Activated B cell treated with CpG ODN at 0.5 μM for 24 hours (primary cell): ENCODE results near the gene ZBTB17. TPM values are rescaled to one million over a fixed set of nuclear protein-coding genes. Genes with fewer than 3 reads are reported as not detected.
A peak's percentile ranks its signal among the peaks of the same experiment; 100 is the strongest.

Experiments
- ATAC-seq: fragments of 200-7000 bp; cut with Tn5 transposase; one replicate; pipeline ENCODE4 v1.10.0; 2021; ENCODE audit warnings: low read depth, mild to moderate bottlenecking, moderate library complexity
- CTCF ChIA-PET: fragments of 350-600 bp; sonication (Branson Sonifier 250); formaldehyde crosslinking; loops from one replicate; lab custom pipeline; 2021; ENCODE audit warnings: antibody characterized with exemption; lab: Charles Lee
- POLR2A ChIA-PET: fragments of 350-600 bp; sonication (Branson Sonifier 250); formaldehyde crosslinking; loops from one replicate; lab custom pipeline; 2021; ENCODE audit warnings: antibody characterized with exemption; lab: Charles Lee
- DNase-seq: peaks from one replicate; pipeline ENCODE4 v3.0.0; 2022
- H3K27ac Mint-ChIP-seq: one replicate; pipeline ENCODE4 v1.8.0; 2020; ENCODE audit warnings: mixed read lengths
- H3K27me3 Mint-ChIP-seq: one replicate; pipeline ENCODE4 v1.8.0; 2021; ENCODE audit warnings: mixed read lengths
- H3K36me3 Mint-ChIP-seq: one replicate; pipeline ENCODE4 v1.8.0; 2021; ENCODE audit warnings: low read depth, mixed read lengths
- H3K4me1 Mint-ChIP-seq: one replicate; pipeline ENCODE4 v1.8.0; 2021; ENCODE audit warnings: mixed read lengths
- H3K4me3 Mint-ChIP-seq: one replicate; pipeline ENCODE4 v1.8.0; 2020; ENCODE audit warnings: mild to moderate bottlenecking, mixed read lengths
- H3K9me3 Mint-ChIP-seq: one replicate; pipeline ENCODE4 v1.8.0; 2020; ENCODE audit warnings: mixed read lengths
- intact Hi-C: fragments of 100-400 bp; cut with micrococcal nuclease; formaldehyde crosslinking; loops from one replicate; pipeline ENCODE4 v1.15.1; 2024
- total RNA-seq: library from RNA; stranded (reverse); gene quantifications from 2 replicates; pipeline ENCODE4 v1.2.3, GENCODE V29; 2022
- TF ChIP-seq, protein P1 (sequence below): fragments of 200-600 bp; IDR thresholded peaks from one replicate; pipeline ENCODE4 v1.8.0; 2022; ENCODE audit warnings: antibody characterized with exemption, mild to moderate bottlenecking

Gene ZBTB17
- total RNA-seq, 1 donor from 2014 or later = 121 TPM

DNA sequence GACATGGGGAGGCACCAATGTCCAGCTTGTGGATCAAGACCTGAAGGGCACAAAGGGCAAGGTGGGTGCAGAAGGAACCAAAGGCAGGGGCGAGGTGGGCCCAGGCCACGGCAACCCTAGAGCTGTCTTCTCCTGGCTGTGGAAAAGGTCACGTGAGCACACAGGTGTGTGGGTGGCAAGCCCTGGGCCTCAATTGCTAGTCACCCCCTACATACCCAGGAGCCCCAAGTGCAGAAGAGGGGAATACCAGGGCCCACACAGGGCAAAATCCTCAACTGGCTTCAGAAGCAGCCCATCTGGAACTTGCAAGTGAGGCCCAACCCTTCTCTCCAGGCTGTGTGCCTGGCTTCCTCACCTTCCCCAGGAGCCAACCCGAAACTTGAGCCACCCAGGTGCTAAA, 25.6 kb downstream of the ZBTB17 start:
- DNase-seq (no peak), ATAC-seq (no peak)
- H3K4me3 Mint-ChIP-seq = peak overlapping the region; percentile 44
- no peaks in the 10 kb centered on the region for H3K9me3 Mint-ChIP-seq
- CTCF ChIA-PET = interaction anchor here (1.5 to 4.6 kb wide), 4 partner anchors 12 to 135 kb away, joined by 3 to 22 read pairs (median 7); partner anchors contain the start of gene ZBTB17
- POLR2A ChIA-PET = interaction anchor here (0.6 to 8.3 kb wide), 9 partner anchors 9 to 106 kb away, joined by 3 to 94 read pairs (median 5); partner anchors contain the start of gene ZBTB17
- H3K36me3 Mint-ChIP-seq = peaks cover 63% of the 10 kb centered on the region
- intact Hi-C loops = loop anchor here (10.0 kb wide), 1 partner anchor 104 kb away; no protein-coding TSS in a partner anchor
- TF ChIP-seq, protein P1, sequence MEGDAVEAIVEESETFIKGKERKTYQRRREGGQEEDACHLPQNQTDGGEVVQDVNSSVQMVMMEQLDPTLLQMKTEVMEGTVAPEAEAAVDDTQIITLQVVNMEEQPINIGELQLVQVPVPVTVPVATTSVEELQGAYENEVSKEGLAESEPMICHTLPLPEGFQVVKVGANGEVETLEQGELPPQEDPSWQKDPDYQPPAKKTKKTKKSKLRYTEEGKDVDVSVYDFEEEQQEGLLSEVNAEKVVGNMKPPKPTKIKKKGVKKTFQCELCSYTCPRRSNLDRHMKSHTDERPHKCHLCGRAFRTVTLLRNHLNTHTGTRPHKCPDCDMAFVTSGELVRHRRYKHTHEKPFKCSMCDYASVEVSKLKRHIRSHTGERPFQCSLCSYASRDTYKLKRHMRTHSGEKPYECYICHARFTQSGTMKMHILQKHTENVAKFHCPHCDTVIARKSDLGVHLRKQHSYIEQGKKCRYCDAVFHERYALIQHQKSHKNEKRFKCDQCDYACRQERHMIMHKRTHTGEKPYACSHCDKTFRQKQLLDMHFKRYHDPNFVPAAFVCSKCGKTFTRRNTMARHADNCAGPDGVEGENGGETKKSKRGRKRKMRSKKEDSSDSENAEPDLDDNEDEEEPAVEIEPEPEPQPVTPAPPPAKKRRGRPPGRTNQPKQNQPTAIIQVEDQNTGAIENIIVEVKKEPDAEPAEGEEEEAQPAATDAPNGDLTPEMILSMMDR = no peak
- H3K27me3 Mint-ChIP-seq = no peaks in the 10 kb centered on the region
- peak overlapping the region; percentile 89 for H3K27ac Mint-ChIP-seq
- peaks cover 73% of the 10 kb centered on the region for H3K4me1 Mint-ChIP-seq

DNA sequence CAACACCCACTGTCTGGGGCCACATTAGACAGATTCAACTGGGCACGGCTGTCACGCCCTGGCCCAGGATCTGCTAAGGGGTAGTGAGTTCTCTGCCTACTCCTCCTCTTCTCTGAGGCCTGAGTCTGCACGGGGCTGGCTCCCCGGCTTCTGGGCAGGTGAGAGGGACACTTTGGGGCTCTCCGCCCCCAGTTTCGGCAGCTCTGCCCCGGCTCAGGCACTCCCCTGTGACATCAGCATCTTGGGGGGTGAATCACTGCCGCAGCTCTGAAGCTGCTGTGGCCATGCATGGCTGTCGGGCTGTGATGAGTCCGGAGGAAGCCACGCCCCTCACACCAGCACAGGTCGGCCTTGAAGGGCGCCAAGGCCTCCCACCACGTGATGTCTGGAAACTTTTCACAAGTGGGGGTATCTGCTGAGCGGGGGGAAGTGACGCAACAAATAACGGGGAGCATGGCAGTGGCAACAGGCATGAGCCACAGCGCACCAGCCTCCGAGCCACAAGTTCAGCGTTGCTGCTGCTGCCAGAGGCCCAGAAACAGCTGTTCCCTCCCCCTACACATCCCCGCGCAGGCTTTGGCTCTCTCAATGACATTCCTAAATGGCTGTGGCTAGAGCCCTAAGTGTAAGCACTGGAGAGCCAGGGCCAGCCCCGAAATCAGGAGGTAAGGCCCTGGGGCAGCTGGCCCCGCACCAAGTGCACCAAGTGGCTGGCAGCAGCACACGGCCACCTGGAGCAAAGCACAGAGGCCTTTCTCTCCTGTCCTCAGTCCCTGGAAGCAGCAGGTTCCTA, 26.3 kb downstream of the ZBTB17 start:
- CTCF ChIA-PET = interaction anchor here (0.8 to 4.6 kb wide), 3 partner anchors 15 to 134 kb away, joined by 3 to 22 read pairs (median 11); partner anchors contain the start of gene ZBTB17
- TF ChIP-seq, protein P1 = no peak
- intact Hi-C loops = loop anchor here (1.0 to 10.0 kb wide), 4 partner anchors 17 to 105 kb away; no protein-coding TSS in a partner anchor
- ATAC-seq (peak; percentile 82), DNase-seq (peak; percentile 62)
- peak overlapping the region; percentile 67 for H3K4me3 Mint-ChIP-seq
- H3K36me3 Mint-ChIP-seq = peaks cover 66% of the 10 kb centered on the region
- H3K27ac Mint-ChIP-seq = peak overlapping the region; percentile 89
- no peaks in the 10 kb centered on the region for H3K9me3 Mint-ChIP-seq
- no peaks in the 10 kb centered on the region for H3K27me3 Mint-ChIP-seq
- POLR2A ChIA-PET = interaction anchor here (0.6 to 8.3 kb wide), 15 partner anchors 9 to 420 kb away, joined by 3 to 94 read pairs (median 4); partner anchors contain the start of genes SPEN and ZBTB17
- H3K4me1 Mint-ChIP-seq = peaks cover 73% of the 10 kb centered on the region

DNA sequence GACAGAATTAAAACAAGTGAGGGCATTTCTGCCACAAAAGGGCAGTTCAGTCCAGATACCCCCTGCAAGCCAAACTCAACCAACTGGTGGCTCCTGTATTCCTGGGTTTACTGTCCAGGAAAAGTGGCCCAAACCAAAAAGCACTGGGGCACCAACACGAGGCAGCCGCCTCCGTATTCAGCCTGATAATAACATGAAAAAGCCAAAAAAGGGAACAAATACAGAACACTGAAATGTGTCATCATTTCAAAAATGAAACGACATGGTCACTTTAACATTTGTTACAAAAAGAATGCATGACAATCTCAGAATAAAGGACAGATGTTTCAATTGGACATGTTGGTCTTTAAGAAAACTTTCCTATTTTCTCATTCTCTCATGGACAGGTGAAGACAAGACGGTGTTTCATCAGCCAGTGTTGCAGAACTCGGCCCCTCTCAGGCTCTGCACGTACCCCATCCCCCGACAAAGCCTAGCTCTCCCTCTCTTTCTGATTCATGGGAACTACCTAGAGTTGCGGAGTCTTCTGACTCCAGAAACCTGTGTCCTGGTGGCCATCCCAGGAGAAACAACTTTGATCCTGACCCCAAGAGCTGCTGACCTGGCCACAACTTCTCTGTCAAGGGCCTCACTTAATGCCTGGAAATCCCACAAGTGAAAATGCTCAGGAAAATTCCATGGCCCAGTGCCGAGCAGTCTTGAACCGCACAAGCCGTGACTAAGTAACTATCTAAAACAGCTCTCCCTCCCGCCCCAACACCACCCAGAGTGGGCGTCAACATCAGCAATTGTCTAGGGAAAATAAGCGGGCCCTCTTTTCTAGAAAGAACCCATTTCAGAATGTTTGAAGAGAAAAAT, 27.1 kb downstream of the ZBTB17 start:
- peak; percentile 16 for ATAC-seq
- POLR2A ChIA-PET = interaction anchor here (0.5 to 8.3 kb wide), 13 partner anchors 10 to 421 kb away, joined by 3 to 94 read pairs (median 3); partner anchors contain the start of genes SPEN and ZBTB17
- CTCF ChIA-PET = interaction anchor here (0.8 to 4.6 kb wide), 3 partner anchors 16 to 134 kb away, joined by 3 to 22 read pairs (median 3); partner anchors contain the start of gene ZBTB17

DNA sequence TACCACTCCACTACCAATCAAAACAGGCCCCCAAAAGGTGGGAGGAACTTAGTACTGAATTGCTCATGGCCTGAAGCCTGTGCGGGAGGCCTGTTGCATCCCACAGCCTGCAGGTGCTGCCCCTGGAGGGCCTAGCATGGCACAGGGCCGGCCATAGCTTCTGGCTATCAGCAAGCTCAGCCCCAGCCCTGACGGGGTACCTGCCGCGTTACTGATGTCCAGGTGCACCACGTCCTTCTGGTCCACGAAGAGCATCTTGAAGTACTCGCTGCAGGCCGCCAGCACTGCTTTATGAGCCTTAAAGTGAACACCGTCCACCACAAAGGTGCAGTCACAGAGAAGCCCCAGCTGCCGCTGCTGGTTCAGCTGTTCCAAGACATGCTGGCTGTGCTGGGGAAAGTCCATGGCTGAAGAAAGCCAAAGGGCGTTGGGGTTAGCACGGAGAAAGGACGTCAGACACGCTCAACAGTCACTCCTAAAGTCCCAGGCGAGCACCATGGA, 27.8 kb downstream of the ZBTB17 start:
- Mint-ChIP-seq H3K36me3 (peaks cover 69% of the 10 kb centered on the region), H3K4me3 (peak overlapping the region; percentile 67), H3K27me3 (no peaks in the 10 kb centered on the region), H3K4me1 (peaks cover 64% of the 10 kb centered on the region), H3K9me3 (no peaks in the 10 kb centered on the region), H3K27ac (peak overlapping the region; percentile 89)
- intact Hi-C loops = loop anchor here (5.0 kb wide), 1 partner anchor 44 kb away; no protein-coding TSS in a partner anchor
- DNase-seq = no peak
- ATAC-seq = no peak
- ChIA-PET CTCF (interaction anchor here (1.0 to 4.6 kb wide), 3 partner anchors 27 to 145 kb away, joined by 3 to 22 read pairs (median 4); partner anchors contain the start of gene ZBTB17), POLR2A (interaction anchor here (0.5 to 8.3 kb wide), 5 partner anchors 10 to 96 kb away, joined by 3 to 94 read pairs (median 3); partner anchors contain the start of gene ZBTB17)
- TF ChIP-seq, protein P1 = no peak

More for the DNA sequence above, 27.1 kb downstream of the ZBTB17 start:
- Mint-ChIP-seq H3K36me3 (peaks cover 66% of the 10 kb centered on the region), H3K27ac (peak overlapping the region; percentile 89), H3K4me1 (peaks cover 67% of the 10 kb centered on the region), H3K9me3 (no peaks in the 10 kb centered on the region), H3K27me3 (no peaks in the 10 kb centered on the region), H3K4me3 (peak overlapping the region; percentile 67)
- TF ChIP-seq, protein P1 = no peak
- DNase-seq = no peak
- intact Hi-C loops = loop anchor here (1.0 to 5.0 kb wide), 3 partner anchors 17 to 43 kb away; no protein-coding TSS in a partner anchor
